Activated CD4-positive, alpha-beta memory T cell treated with anti-CD3 and anti-CD28 coated beads, Interleukin-2, amount 10 ng/mL, durations not matched to agents 7 days and 5 days (primary cell): Measurements from ENCODE around the gene SST. TPM values are rescaled to one million over a fixed set of nuclear protein-coding genes. Genes with fewer than 3 reads are reported as not detected.
A peak's percentile ranks its signal among the peaks of the same experiment; 100 is the strongest.

Experiments
- CTCF ChIA-PET: fragments of 350-600 bp; sonication (Branson Sonifier 250); formaldehyde crosslinking; loops from one replicate; lab custom pipeline; 2021; ENCODE audit warnings: antibody characterized with exemption, inconsistent platforms; lab: Charles Lee
- POLR2A ChIA-PET: fragments of 350-600 bp; sonication (Branson Sonifier 250); formaldehyde crosslinking; loops from one replicate; lab custom pipeline; 2021; ENCODE audit warnings: antibody characterized with exemption; lab: Charles Lee
- DNase-seq: peaks from one replicate; pipeline ENCODE4 v3.0.0-alpha.2; 2020
- H3K27ac Mint-ChIP-seq: one replicate; pipeline ENCODE4 v1.8.0; 2021; ENCODE audit warnings: mild to moderate bottlenecking, mixed read lengths
- H3K27me3 Mint-ChIP-seq: one replicate; pipeline ENCODE4 v1.8.0; 2021; ENCODE audit warnings: mixed read lengths
- H3K36me3 Mint-ChIP-seq: one replicate; pipeline ENCODE4 v1.8.0; 2021; ENCODE audit warnings: low read depth, mixed read lengths
- H3K4me1 Mint-ChIP-seq: one replicate; pipeline ENCODE4 v1.8.0; 2021; ENCODE audit warnings: mixed read lengths
- H3K4me3 Mint-ChIP-seq: one replicate; pipeline ENCODE4 v1.8.0; 2021; ENCODE audit warnings: mild to moderate bottlenecking, mixed read lengths
- H3K9me3 Mint-ChIP-seq: one replicate; pipeline ENCODE4 v1.8.0; 2021; ENCODE audit warnings: mixed read lengths
- total RNA-seq, 2 experiments: library from RNA; stranded (reverse); gene quantifications; one replicate each; pipeline ENCODE4 v1.2.3, GENCODE V29; 2021

SST gene
- not detected for total RNA-seq

- H3K27me3 Mint-ChIP-seq = peaks cover 66% of the 10 kb centered on the region
- POLR2A ChIA-PET = no interaction called here
- H3K4me3 Mint-ChIP-seq = no peak within 1 kb of the TSS
- H3K4me1 Mint-ChIP-seq = no peaks in the 10 kb centered on the region
- peak; percentile 25 for DNase-seq
- no peaks in the 10 kb centered on the region for H3K9me3 Mint-ChIP-seq
- CTCF ChIA-PET = interaction anchor here (3.2 to 4.0 kb wide), 2 partner anchors 10 to 350 kb away, joined by 12 to 30 read pairs; no protein-coding TSS in a partner anchor
- H3K27ac Mint-ChIP-seq = no peak within 1 kb of the TSS
- H3K36me3 Mint-ChIP-seq = no peaks in the 10 kb centered on the region
Measured at GRCh38 chr3:187669675-187670504, at the start of gene SST. Gene SST (minus strand): TSS chr3:187670394. CDS start chr3:187670291, 103 bp downstream.

- Mint-ChIP-seq H3K4me1 (no peaks in the 10 kb centered on the region), H3K4me3 (no peak overlapping the region), H3K27ac (no peak overlapping the region), H3K9me3 (no peaks in the 10 kb centered on the region), H3K36me3 (peaks cover 9% of the 10 kb centered on the region), H3K27me3 (peaks cover 3% of the 10 kb centered on the region)
- DNase-seq = no peak
- ChIA-PET CTCF (interaction anchor here (1.0 to 6.9 kb wide), 4 partner anchors 20 to 499 kb away, joined by 3 to 45 read pairs (median 4); no protein-coding TSS in a partner anchor), POLR2A (no interaction called here)
Measured at GRCh38 chr3:187719628-187720336, 49.6 kb upstream of the SST start.

- no peak for DNase-seq
- ChIA-PET CTCF (interaction anchor here (1.0 to 6.9 kb wide), 4 partner anchors 22 to 398 kb away, joined by 4 to 45 read pairs (median 6); no protein-coding TSS in a partner anchor), POLR2A (no interaction called here)
- peaks cover 8% of the 10 kb centered on the region for H3K4me1 Mint-ChIP-seq
- peaks cover 4% of the 10 kb centered on the region for H3K36me3 Mint-ChIP-seq
- H3K27ac Mint-ChIP-seq = no peak overlapping the region
- no peaks in the 10 kb centered on the region for H3K9me3 Mint-ChIP-seq
- peaks cover 6% of the 10 kb centered on the region for H3K27me3 Mint-ChIP-seq
- H3K4me3 Mint-ChIP-seq = no peak overlapping the region
Measured at GRCh38 chr3:187718802-187719201, 48.6 kb upstream of the SST start.

- peaks cover 6% of the 10 kb centered on the region for H3K27me3 Mint-ChIP-seq
- no peaks in the 10 kb centered on the region for H3K9me3 Mint-ChIP-seq
- H3K27ac Mint-ChIP-seq = no peak overlapping the region
- CTCF ChIA-PET = interaction anchor here (0.6 to 6.9 kb wide), 5 partner anchors 15 to 984 kb away, joined by 3 to 45 read pairs (median 4); no protein-coding TSS in a partner anchor
- POLR2A ChIA-PET = no interaction called here
- H3K4me3 Mint-ChIP-seq = no peak overlapping the region
- peaks cover 4% of the 10 kb centered on the region for H3K36me3 Mint-ChIP-seq
- DNase-seq = no peak
- peaks cover 15% of the 10 kb centered on the region for H3K4me1 Mint-ChIP-seq
Measured at GRCh38 chr3:187717572-187717971, 47.4 kb upstream of the SST start.

- Mint-ChIP-seq H3K27ac (no peak overlapping the region), H3K27me3 (peaks cover 6% of the 10 kb centered on the region), H3K9me3 (no peaks in the 10 kb centered on the region), H3K36me3 (no peaks in the 10 kb centered on the region), H3K4me3 (no peak overlapping the region), H3K4me1 (peaks cover 15% of the 10 kb centered on the region)
- peak; percentile 79 for DNase-seq
- POLR2A ChIA-PET = interaction anchor here (1.0 kb wide), 2 partner anchors 23 to 346 kb away, joined by 3 to 5 read pairs; partner anchors contain the start of gene RTP4
- CTCF ChIA-PET = interaction anchor here (0.7 to 6.9 kb wide), 13 partner anchors 9 to 1430 kb away, joined by 3 to 45 read pairs (median 4); no protein-coding TSS in a partner anchor
Measured at GRCh38 chr3:187714404-187714979, 44.3 kb upstream of the SST start.

- Mint-ChIP-seq H3K4me3 (no peak overlapping the region), H3K27ac (no peak overlapping the region), H3K4me1 (peaks cover 15% of the 10 kb centered on the region), H3K36me3 (no peaks in the 10 kb centered on the region), H3K9me3 (no peaks in the 10 kb centered on the region), H3K27me3 (peaks cover 6% of the 10 kb centered on the region)
- DNase-seq = peak; percentile 29
- CTCF ChIA-PET = interaction anchor here (0.7 to 6.9 kb wide), 11 partner anchors 8 to 495 kb away, joined by 3 to 45 read pairs (median 4); no protein-coding TSS in a partner anchor
- POLR2A ChIA-PET = interaction anchor here (1.0 kb wide), 1 partner anchor 345 kb away, joined by 5 read pairs; the partner anchor contains the start of gene RTP4
Measured at GRCh38 chr3:187713504-187713903, 43.3 kb upstream of the SST start.

- CTCF ChIA-PET = interaction anchor here (1.4 kb wide), 1 partner anchor 31 kb away, joined by 3 read pairs; no protein-coding TSS in a partner anchor
Measured at GRCh38 chr3:187709155-187709554, 39.0 kb upstream of the SST start.

GRCh38 chr3:187708696-187709095 lies 38.5 kb upstream of the SST start:
- DNase-seq = no peak
- CTCF ChIA-PET = interaction anchor here (1.4 kb wide), 1 partner anchor 31 kb away, joined by 3 read pairs; no protein-coding TSS in a partner anchor
- Mint-ChIP-seq H3K4me1 (peaks cover 6% of the 10 kb centered on the region), H3K4me3 (no peak overlapping the region), H3K27ac (no peak overlapping the region), H3K27me3 (peaks cover 6% of the 10 kb centered on the region), H3K36me3 (no peaks in the 10 kb centered on the region), H3K9me3 (no peaks in the 10 kb centered on the region)
- POLR2A ChIA-PET = no interaction called here

More at GRCh38 chr3:187709155-187709554, 39.0 kb upstream of the SST start:
- Mint-ChIP-seq H3K27me3 (peaks cover 6% of the 10 kb centered on the region), H3K4me1 (peaks cover 10% of the 10 kb centered on the region), H3K36me3 (no peaks in the 10 kb centered on the region), H3K9me3 (no peaks in the 10 kb centered on the region), H3K27ac (no peak overlapping the region), H3K4me3 (no peak overlapping the region)
- POLR2A ChIA-PET = no interaction called here
- DNase-seq = no peak

- Mint-ChIP-seq H3K36me3 (no peaks in the 10 kb centered on the region), H3K9me3 (no peaks in the 10 kb centered on the region), H3K27me3 (peaks cover 6% of the 10 kb centered on the region), H3K4me3 (no peak overlapping the region), H3K27ac (no peak overlapping the region), H3K4me1 (no peaks in the 10 kb centered on the region)
- ChIA-PET CTCF (interaction anchor here (2.0 kb wide), 1 partner anchor 27 kb away, joined by 5 read pairs; no protein-coding TSS in a partner anchor), POLR2A (no interaction called here)
- no peak for DNase-seq
Measured at GRCh38 chr3:187706971-187707370, 36.8 kb upstream of the SST start.

GRCh38 chr3:187705164-187705563 lies 35.0 kb upstream of the SST start:
- no peak for DNase-seq
- Mint-ChIP-seq H3K4me3 (no peak overlapping the region), H3K4me1 (no peaks in the 10 kb centered on the region), H3K36me3 (no peaks in the 10 kb centered on the region), H3K27ac (no peak overlapping the region), H3K9me3 (no peaks in the 10 kb centered on the region), H3K27me3 (peaks cover 6% of the 10 kb centered on the region)
- ChIA-PET CTCF (no interaction called here), POLR2A (no interaction called here)

GRCh38 chr3:187702507-187703033 lies 32.4 kb upstream of the SST start, which contains the start of gene RTP2:
Gene RTP2 (minus strand): TSS chr3:187702557. CDS start chr3:187702128, 429 bp downstream.
- no peak for DNase-seq
- no peaks in the 10 kb centered on the region for H3K36me3 Mint-ChIP-seq
- no peak within 1 kb of the TSS for H3K27ac Mint-ChIP-seq
- no peaks in the 10 kb centered on the region for H3K4me1 Mint-ChIP-seq
- peaks cover 5% of the 10 kb centered on the region for H3K27me3 Mint-ChIP-seq
- CTCF ChIA-PET = interaction anchor here (0.6 to 2.5 kb wide), 6 partner anchors 10 to 865 kb away, joined by 3 to 7 read pairs (median 4); no protein-coding TSS in a partner anchor
- H3K9me3 Mint-ChIP-seq = no peaks in the 10 kb centered on the region
- POLR2A ChIA-PET = no interaction called here
- H3K4me3 Mint-ChIP-seq = no peak within 1 kb of the TSS

- no peak overlapping the region for H3K4me3 Mint-ChIP-seq
- no peak overlapping the region for H3K27ac Mint-ChIP-seq
- peaks cover 10% of the 10 kb centered on the region for H3K27me3 Mint-ChIP-seq
- DNase-seq = no peak
- POLR2A ChIA-PET = no interaction called here
- H3K9me3 Mint-ChIP-seq = no peaks in the 10 kb centered on the region
- CTCF ChIA-PET = interaction anchor here (1.0 to 1.3 kb wide), 2 partner anchors 21 to 380 kb away, joined by 4 to 6 read pairs; no protein-coding TSS in a partner anchor
- no peaks in the 10 kb centered on the region for H3K36me3 Mint-ChIP-seq
- H3K4me1 Mint-ChIP-seq = no peaks in the 10 kb centered on the region
Measured at GRCh38 chr3:187700249-187700648, 30.1 kb upstream of the SST start.
